ENCODE data around the gene CADPS2. TPM values are rescaled to one million over a fixed set of nuclear protein-coding genes. Genes with fewer than 3 reads are reported as not detected.

CADPS2 gene
- total RNA-seq, 4 donors from 2014 or later = 2.2 to 9.2 (median 5.7) TPM

DNA sequence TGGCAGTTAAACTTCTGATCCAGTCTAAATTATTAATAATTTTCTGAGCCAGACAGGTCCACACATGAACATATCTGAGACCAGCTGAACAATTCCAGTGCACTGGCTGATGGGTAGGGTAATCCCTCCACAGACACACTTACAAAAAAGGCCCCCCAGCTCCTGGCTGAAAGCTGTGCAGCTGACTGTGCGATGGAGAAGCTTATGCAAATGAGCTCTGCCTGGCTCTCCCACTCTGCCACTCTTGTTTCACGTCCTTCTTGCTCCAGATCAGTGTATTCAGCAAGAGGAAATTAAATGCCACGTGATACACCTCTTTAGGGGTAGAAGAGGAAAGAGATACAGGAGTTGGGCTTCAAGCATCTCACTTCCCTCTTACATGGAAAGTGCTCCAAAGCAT is 505.3 kb downstream of the CADPS2 start:
- DNase-seq = no peak
- Histone ChIP-seq H3K36me3 (no peaks in the 10 kb centered on the region), H3K4me3 (no peak overlapping the region), H3K4me1 (no peaks in the 10 kb centered on the region), H3K27me3 (no peaks in the 10 kb centered on the region), H3K27ac (no peak overlapping the region), H3K9me3 (no peaks in the 10 kb centered on the region)
- intact Hi-C loops (cut with DNase I) = no loop called here
- 23 to 29% methylated on average over 3 of the region's 3 CpGs for WGBS, 2 donors
- TF ChIP-seq, protein P1, sequence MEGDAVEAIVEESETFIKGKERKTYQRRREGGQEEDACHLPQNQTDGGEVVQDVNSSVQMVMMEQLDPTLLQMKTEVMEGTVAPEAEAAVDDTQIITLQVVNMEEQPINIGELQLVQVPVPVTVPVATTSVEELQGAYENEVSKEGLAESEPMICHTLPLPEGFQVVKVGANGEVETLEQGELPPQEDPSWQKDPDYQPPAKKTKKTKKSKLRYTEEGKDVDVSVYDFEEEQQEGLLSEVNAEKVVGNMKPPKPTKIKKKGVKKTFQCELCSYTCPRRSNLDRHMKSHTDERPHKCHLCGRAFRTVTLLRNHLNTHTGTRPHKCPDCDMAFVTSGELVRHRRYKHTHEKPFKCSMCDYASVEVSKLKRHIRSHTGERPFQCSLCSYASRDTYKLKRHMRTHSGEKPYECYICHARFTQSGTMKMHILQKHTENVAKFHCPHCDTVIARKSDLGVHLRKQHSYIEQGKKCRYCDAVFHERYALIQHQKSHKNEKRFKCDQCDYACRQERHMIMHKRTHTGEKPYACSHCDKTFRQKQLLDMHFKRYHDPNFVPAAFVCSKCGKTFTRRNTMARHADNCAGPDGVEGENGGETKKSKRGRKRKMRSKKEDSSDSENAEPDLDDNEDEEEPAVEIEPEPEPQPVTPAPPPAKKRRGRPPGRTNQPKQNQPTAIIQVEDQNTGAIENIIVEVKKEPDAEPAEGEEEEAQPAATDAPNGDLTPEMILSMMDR (IDR thresholded peaks at IDR 0.05) = no peak
- no peak for TF ChIP-seq POLR2A (IDR thresholded peaks at IDR 0.05)

DNA sequence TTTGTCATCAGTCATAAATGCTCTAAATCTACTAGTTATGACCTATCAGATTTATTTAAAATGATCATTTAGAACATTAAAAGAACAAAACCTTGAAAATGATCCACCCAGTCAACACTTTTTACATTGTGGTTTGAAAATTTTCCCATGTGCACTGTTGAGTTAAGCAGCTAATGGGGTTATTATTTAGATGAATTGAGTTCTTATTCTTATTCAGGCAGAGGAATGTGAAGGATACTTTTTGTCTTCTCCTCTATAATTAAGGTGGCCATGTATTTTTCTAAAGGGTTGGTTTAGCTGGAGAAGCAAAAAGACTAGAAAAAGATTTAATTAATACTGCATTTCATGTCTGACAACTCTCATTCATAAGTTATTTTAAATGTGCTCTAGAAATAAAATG is 506.8 kb downstream of the CADPS2 start:
- Histone ChIP-seq H3K9me3 (no peaks in the 10 kb centered on the region), H3K4me1 (no peaks in the 10 kb centered on the region), H3K27me3 (no peaks in the 10 kb centered on the region), H3K36me3 (no peaks in the 10 kb centered on the region), H3K27ac (no peak overlapping the region), H3K4me3 (no peak overlapping the region)
- intact Hi-C loops (cut with DNase I) = no loop called here
- TF ChIP-seq, protein P1 (IDR thresholded peaks at IDR 0.05) = no peak
- TF ChIP-seq POLR2A (IDR thresholded peaks at IDR 0.05) = no peak
- DNase-seq = no peak

DNA sequence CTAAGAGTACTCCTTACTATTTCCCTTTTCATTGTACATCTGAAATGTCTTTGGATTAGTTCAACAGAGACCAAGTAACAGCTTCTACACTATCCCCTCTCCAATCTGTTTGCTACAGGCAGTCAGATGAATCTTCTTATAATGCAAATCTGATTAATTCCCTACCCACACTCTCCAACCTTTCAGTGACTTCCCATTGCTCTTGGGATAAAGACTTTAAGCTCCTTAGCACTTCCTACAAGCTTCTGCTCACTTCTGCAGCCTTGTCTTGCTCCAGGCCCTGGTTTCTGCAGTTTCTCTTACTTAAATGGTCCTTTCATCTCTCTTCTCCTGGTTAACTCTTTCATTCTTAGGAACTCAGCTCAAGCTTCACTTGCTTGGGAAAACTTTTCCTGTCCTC is 516.5 kb downstream of the CADPS2 start:
- Histone ChIP-seq H3K27me3 (no peaks in the 10 kb centered on the region), H3K4me3 (no peak overlapping the region), H3K27ac (no peak overlapping the region), H3K4me1 (no peaks in the 10 kb centered on the region), H3K9me3 (no peaks in the 10 kb centered on the region), H3K36me3 (no peaks in the 10 kb centered on the region)
- intact Hi-C loops (cut with DNase I) = no loop called here
- DNase-seq = no peak
- TF ChIP-seq POLR2A (IDR thresholded peaks at IDR 0.05) = no peak
- TF ChIP-seq, protein P1 (IDR thresholded peaks at IDR 0.05) = no peak

- TF ChIP-seq, protein P1 (IDR thresholded peaks at IDR 0.05) = no peak
- TF ChIP-seq POLR2A (IDR thresholded peaks at IDR 0.05) = no peak
- intact Hi-C loops (cut with DNase I) = no loop called here
- Histone ChIP-seq H3K4me3 (no peak overlapping the region), H3K4me1 (no peaks in the 10 kb centered on the region), H3K9me3 (no peaks in the 10 kb centered on the region), H3K27ac (no peak overlapping the region), H3K27me3 (no peaks in the 10 kb centered on the region), H3K36me3 (no peaks in the 10 kb centered on the region)
- 63 to 80% methylated on average over 1 of the region's 1 CpG for WGBS, 2 donors
- no peak for DNase-seq
Measured at GRCh38 chr7:122364761-122365280, 521.4 kb downstream of the CADPS2 start.

DNA sequence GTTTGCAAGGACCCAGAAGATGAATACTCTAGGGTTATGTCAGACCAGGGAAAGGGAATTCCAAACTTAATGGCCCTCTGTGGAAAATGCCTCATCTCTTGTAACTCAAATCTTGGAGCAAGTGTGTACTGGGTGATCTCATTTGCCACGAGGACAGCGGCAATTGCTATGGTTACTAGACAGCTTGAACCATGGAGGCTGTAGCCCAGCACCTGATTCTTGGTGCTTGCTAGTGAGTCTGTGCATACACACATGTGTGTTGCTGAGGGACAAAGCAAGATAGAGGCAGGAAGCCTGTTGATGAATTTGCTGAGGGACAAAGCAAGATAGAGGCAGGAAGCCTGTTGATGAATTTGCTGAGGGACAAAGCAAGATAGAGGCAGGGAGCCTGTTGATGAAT is 523.1 kb downstream of the CADPS2 start:
- DNase-seq = no peak
- Histone ChIP-seq H3K9me3 (no peaks in the 10 kb centered on the region), H3K27ac (no peak overlapping the region), H3K4me1 (no peaks in the 10 kb centered on the region), H3K27me3 (no peaks in the 10 kb centered on the region), H3K4me3 (no peak overlapping the region), H3K36me3 (no peaks in the 10 kb centered on the region)
- TF ChIP-seq POLR2A (IDR thresholded peaks at IDR 0.05) = no peak
- TF ChIP-seq, protein P1 (IDR thresholded peaks at IDR 0.05) = no peak
- WGBS, 2 donors = 92 to 94% methylated on average over 2 of the region's 2 CpGs
- intact Hi-C loops (cut with DNase I) = no loop called here
